NCI-H526 treated with DMSO at 0.1 percent for 48 hours (cell line): Measurements from ENCODE around the gene NUDT22.

Experiments used
- DNase-seq: peaks from one replicate; lab custom pipeline; 2025; lab: John Stamatoyannopoulos, UW

The NUDT22 gene

DNA sequence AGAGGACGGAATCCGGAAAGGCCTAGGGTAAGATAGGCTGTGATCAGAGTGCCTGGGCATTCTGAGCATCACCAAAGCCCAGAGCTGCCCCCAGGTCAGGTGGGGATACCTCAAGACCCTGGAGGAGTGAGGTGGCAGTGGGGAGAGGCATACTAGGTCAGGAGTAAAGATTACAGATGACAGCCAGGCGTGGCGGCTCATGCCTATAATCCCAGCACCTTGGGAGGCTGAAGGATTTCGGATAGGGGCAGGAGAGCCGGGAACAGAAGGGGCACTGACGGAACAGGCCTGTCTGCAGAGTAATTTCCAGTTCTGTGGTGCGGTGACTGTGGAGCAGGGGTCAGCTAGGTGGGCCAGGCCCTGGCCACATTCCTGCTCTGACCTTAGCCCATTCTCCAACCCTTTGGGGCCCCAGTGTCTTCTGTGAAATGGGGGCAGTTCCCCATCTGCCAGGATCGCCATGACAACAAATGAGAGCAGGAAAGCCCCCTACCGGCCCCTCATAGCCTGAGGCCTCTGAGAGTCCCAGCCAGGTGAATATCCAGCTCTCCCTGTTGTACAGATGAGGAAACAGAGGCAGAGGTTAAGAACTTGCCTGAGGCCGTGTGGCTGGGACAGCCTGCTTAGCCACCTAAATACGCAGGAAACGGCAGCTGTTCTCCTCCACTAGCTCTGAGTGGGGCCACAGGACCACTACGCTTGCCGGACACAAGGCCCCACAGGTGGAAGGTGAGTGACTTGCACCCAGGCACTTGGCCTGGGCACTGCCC is 49.1 kb downstream of the NUDT22 start:
- DNase-seq = no peak

DNA sequence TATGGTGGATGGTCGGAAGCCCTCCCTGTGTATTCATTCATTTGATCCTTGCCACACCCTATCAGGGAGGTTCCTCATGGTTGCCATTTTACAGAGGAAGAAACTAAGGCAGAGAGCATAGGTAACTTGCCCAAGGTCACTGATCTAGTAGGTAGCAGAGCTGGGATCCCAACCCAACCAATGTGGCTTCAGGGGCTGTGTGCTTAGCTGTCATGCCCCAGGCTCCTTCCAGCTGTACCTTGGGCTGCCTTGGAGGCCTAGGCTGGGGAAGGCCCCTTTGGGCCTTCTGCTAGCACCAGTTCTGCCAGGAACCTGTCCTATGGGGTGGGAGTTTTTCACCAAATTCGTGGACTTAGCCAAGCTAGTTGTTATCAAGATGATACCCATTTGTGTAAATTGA is 49.8 kb downstream of the NUDT22 start:
- DNase-seq = no peak

DNA sequence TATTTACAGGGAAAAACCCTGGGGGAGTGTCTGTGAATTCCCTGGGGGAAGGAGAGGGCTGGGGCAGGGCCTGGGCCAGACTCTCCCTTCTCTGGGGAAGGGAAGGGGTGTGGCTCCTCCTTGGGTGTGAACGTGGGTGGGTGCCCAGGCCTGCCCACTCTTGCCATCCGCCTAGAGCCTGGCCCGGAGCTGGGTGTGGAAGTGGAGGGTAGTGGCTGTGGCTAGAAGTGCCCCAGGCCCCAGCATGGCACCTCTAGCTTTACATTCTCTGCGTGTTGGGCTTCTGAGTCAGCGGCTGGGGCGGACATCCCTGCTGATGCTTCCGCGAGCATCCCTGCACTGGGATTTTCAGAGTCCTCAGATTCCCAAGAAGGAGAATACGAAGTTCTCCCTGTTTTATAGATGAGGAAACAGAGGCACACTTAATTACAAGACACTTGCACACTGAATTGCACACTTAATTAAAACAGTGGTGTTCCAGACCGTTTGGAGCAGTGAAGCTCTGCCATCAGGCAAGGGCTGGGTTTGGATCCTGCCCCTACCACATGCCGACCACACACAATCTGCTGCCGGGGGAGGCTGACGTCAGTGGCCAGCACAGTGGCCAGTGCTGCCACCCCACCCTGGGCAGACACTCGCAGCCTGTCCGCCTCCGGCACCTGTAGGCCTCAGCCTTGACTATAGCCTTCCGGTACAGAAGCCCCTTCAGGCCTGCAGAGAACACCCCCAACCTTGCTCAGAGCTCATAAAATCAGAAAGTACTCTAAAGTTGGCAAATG is 50.8 kb downstream of the NUDT22 start:
- no peak for DNase-seq

DNA sequence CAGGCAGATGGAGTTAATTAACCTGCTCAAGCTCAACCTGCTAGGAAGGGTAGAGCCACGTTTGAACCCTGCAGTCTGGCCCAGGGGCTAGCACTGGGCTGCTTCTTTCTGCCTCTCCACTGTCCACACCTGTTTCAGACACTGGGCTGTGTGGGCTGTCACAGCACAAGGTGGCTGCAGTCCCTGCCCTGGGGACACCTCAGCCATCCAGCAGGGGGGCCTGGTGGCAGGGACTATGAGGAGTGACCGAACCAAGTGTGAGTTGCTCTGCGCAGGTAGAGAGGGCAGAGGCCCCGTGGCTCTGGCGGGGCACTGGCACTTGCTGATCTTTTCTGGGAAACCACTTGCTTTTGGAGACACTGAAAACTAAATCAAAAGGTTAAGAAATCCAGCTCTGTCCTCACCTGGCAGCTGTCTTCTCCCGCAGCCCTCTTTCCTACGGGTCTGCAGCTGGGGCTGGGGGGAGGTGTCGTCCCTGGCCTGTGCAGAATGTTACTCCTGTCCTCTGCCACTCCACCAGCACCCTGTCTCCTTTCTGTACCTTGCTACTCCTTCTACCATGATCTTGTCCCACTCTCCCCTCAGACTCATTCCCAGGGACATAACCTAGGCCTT is 52.6 kb downstream of the NUDT22 start:
- no peak for DNase-seq
